ENCODE results near the gene ETFA. TPM values are rescaled to one million over a fixed set of nuclear protein-coding genes. Genes with fewer than 3 reads are reported as not detected.

The ETFA gene
- total RNA-seq, 3 donors from 2014 or later (not counting 1 experiment from before 2014, with no cell fraction given): 71.9 to 93.1 (median 79.8) TPM

DNA sequence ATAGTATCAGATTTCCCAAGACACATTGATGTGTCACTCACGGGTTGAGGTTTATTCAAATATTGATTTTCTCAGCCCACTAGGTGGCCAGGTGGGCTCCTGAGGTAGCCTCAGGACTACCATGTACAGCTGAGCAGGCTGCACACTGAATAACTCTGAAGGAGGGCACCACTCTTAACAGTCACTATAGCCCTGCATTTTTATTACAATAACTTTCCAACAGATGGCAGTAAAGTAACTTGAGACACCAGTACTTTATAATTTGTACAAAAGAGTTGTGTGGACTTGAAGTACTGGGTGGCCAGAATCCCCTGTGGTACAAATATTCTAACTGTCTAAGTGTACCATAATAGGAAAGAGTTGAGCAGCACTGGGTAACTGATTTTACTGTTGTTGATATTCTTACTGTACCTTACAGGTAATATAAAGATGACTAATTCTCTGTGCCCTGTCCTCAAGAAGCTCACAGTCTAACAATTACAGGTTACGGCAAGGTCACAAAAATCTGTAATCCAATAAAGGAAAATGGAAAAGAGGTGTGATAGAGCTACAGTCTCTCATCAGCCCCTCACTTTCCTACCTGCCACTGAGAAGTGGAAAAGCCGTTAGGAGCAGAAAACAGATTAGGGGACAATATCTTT lies 76.0 kb downstream of the ETFA start:
- intact Hi-C loops (cut with micrococcal nuclease): loop anchor here (2.0 to 10.0 kb wide), 4 partner anchors 49 to 629 kb away; no protein-coding TSS in a partner anchor
- H3K27me3 Mint-ChIP-seq (ENCODE audit: low read depth in 2 of 2): no peaks in the 10 kb centered on the region
- Histone ChIP-seq H3K27ac (ENCODE audit: low read length) (no peak overlapping the region), H3K27me3 (ENCODE audit: control insufficient read depth, insufficient read depth, low read length) (no peaks in the 10 kb centered on the region), H3K4me3 (ENCODE audit: low read length) (no peak overlapping the region), H3K36me3 (ENCODE audit: control insufficient read depth, insufficient read depth, low read length) (peaks cover 8% of the 10 kb centered on the region), H3K4me1 (ENCODE audit: control insufficient read depth, insufficient read depth, low read length) (no peaks in the 10 kb centered on the region), H3K9me3 (ENCODE audit: control insufficient read depth, insufficient read depth, low read length) (no peaks in the 10 kb centered on the region)
- H3K9me3 Mint-ChIP-seq: no peaks in the 10 kb centered on the region
- no peak overlapping the region for H3K4me3 Mint-ChIP-seq
- H3K4me1 Mint-ChIP-seq: no peaks in the 10 kb centered on the region
- no peaks in the 10 kb centered on the region for H3K36me3 Mint-ChIP-seq
- 100% methylated on average over 3 of the region's 3 CpGs for WGBS (ENCODE audit: insufficient coverage)
- ATAC-seq (peak; percentile 65 to 77 (median 72)), DNase-seq (peak in 1 of 2 donors; percentile 51)
- no peak overlapping the region for H3K27ac Mint-ChIP-seq
- TF ChIP-seq, protein P1, sequence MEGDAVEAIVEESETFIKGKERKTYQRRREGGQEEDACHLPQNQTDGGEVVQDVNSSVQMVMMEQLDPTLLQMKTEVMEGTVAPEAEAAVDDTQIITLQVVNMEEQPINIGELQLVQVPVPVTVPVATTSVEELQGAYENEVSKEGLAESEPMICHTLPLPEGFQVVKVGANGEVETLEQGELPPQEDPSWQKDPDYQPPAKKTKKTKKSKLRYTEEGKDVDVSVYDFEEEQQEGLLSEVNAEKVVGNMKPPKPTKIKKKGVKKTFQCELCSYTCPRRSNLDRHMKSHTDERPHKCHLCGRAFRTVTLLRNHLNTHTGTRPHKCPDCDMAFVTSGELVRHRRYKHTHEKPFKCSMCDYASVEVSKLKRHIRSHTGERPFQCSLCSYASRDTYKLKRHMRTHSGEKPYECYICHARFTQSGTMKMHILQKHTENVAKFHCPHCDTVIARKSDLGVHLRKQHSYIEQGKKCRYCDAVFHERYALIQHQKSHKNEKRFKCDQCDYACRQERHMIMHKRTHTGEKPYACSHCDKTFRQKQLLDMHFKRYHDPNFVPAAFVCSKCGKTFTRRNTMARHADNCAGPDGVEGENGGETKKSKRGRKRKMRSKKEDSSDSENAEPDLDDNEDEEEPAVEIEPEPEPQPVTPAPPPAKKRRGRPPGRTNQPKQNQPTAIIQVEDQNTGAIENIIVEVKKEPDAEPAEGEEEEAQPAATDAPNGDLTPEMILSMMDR (IDR thresholded peaks at IDR 0.05): peak; percentile 69

DNA sequence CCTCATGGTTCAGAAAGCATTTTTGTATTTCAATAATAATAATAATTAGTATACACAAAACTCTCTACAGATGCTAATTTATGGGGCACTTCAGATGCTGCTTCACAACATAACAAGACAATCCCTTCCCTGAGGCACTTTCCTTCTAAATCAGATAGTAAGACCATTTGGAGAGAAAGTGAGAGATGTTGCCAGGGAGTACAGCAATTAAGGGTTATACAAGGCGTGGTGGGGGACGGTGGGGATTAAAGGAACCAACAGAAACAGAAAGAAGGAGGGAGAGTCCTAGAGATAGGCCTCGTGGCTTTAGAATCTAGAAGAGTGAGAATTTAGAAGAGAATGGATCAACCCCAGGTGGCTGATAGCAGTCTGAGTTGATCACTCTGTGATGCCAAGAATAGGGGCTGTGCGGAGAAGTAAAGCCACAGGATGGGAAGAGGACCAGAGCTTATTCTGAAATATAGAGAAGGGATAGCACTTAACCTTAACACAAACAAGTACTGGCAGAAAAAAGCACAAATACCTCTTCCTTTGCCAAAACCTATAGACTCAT lies 76.9 kb downstream of the ETFA start:
- H3K27me3 Mint-ChIP-seq (ENCODE audit: low read depth in 2 of 2): no peaks in the 10 kb centered on the region
- intact Hi-C loops (cut with micrococcal nuclease): loop anchor here (2.0 to 10.0 kb wide), 4 partner anchors 50 to 630 kb away; no protein-coding TSS in a partner anchor
- ATAC-seq: no peak

DNA sequence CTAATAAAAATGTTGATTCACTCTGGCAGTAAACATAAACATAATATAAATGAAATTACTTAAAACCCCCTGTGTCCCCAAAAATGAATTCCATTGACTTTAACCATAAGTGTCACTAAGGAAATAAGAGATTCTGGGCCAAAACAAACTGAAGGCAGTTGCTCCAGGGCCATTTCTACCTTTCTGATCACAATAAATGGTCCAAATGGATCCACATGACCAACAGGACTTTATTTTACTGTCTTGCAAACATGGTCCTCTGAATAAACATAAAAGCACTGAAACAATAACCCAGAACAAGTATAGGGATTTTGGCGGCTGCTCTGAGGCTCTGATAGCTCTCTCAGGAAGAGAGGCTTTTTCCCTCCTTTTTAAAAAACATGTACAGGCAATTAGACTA lies 77.3 kb downstream of the ETFA start:
- ATAC-seq (no peak), DNase-seq (no peak)
- Histone ChIP-seq H3K4me1 (ENCODE audit: control insufficient read depth, insufficient read depth, low read length) (no peaks in the 10 kb centered on the region), H3K27me3 (ENCODE audit: control insufficient read depth, insufficient read depth, low read length) (no peaks in the 10 kb centered on the region), H3K9me3 (ENCODE audit: control insufficient read depth, insufficient read depth, low read length) (no peaks in the 10 kb centered on the region), H3K4me3 (ENCODE audit: low read length) (no peak overlapping the region), H3K27ac (ENCODE audit: low read length) (no peak overlapping the region), H3K36me3 (ENCODE audit: control insufficient read depth, insufficient read depth, low read length) (peaks cover 10% of the 10 kb centered on the region)
- H3K27ac Mint-ChIP-seq: no peak overlapping the region
- no peaks in the 10 kb centered on the region for H3K36me3 Mint-ChIP-seq
- 94% methylated on average over 1 of the region's 1 CpG for WGBS (ENCODE audit: insufficient coverage)
- intact Hi-C loops (cut with micrococcal nuclease): loop anchor here (2.0 to 10.0 kb wide), 4 partner anchors 51 to 631 kb away; no protein-coding TSS in a partner anchor
- TF ChIP-seq, protein P1 (IDR thresholded peaks at IDR 0.05): no peak
- no peaks in the 10 kb centered on the region for H3K27me3 Mint-ChIP-seq (ENCODE audit: low read depth in 2 of 2)
- H3K4me1 Mint-ChIP-seq: no peaks in the 10 kb centered on the region
- H3K4me3 Mint-ChIP-seq: no peak overlapping the region
- no peaks in the 10 kb centered on the region for H3K9me3 Mint-ChIP-seq

More for the DNA sequence above, 76.9 kb downstream of the ETFA start:
- Mint-ChIP-seq H3K9me3 (no peaks in the 10 kb centered on the region), H3K4me1 (no peaks in the 10 kb centered on the region), H3K4me3 (no peak overlapping the region), H3K36me3 (no peaks in the 10 kb centered on the region), H3K27ac (no peak overlapping the region)
- Histone ChIP-seq H3K4me3 (ENCODE audit: low read length) (no peak overlapping the region), H3K27me3 (ENCODE audit: control insufficient read depth, insufficient read depth, low read length) (no peaks in the 10 kb centered on the region), H3K27ac (ENCODE audit: low read length) (no peak overlapping the region), H3K9me3 (ENCODE audit: control insufficient read depth, insufficient read depth, low read length) (no peaks in the 10 kb centered on the region), H3K4me1 (ENCODE audit: control insufficient read depth, insufficient read depth, low read length) (no peaks in the 10 kb centered on the region), H3K36me3 (ENCODE audit: control insufficient read depth, insufficient read depth, low read length) (peaks cover 8% of the 10 kb centered on the region)
- no peak for DNase-seq
- 95% methylated on average over 4 of the region's 4 CpGs for WGBS (ENCODE audit: insufficient coverage)
- TF ChIP-seq, protein P1 (IDR thresholded peaks at IDR 0.05): no peak
